Transverse colon (tissue), 4 donors: ENCODE results near the gene CFAP107.

ENCODE experiments used
- CTCF ChIP-seq, 5 experiments: fragments of 200-600 bp in 3 of 5; fragments of 450-650 bp in 2 of 5; sonication (generic) in 3 of 5; IDR thresholded peaks; 1 replicate in 2 of 5; 2 replicates in 3 of 5; pipeline ENCODE4 v1.5.1; 2016 to 2017; ENCODE audit warnings: antibody characterized with exemption in 5 of 5, inconsistent platforms in 3 of 5, mild to moderate bottlenecking in 2 of 5, moderate library complexity in 1 of 5
- POLR2AphosphoS5 ChIP-seq, 3 donors: sonication (generic); formaldehyde crosslinking; IDR thresholded peaks; one replicate each; pipeline ENCODE4 v1.6.1; 2016; ENCODE audit warnings: antibody characterized with exemption in 3 of 3

- TF ChIP-seq POLR2AphosphoS5 (IDR thresholded peaks at IDR 0.05) (no peak), CTCF (IDR thresholded peaks at IDR 0.05) (no peak)
These were observed 37.5 kb upstream of the CFAP107 start for GRCh38 chr1:12708396-12709090.
